HT-29 (cell line): Measurements from ENCODE around the gene SLIT1. TPM values are rescaled to one million over a fixed set of nuclear protein-coding genes. Genes with fewer than 3 reads are reported as not detected.
"Not testable (repeated sequence)": the region's sequence is repeated elsewhere in the genome, so short reads cannot be mapped to it uniquely, and the experiment has no call there.

Experiments used
- DNase-seq: peaks from one replicate; pipeline ENCODE4 v3.0.0-alpha.2; 2015; ENCODE audit warnings: low spot score
- total RNA-seq: library from RNA; depleted of rRNA; stranded (reverse); fragments of >200 nt; shearing (Covaris generic); gene quantifications from 2 replicates; pipeline ENCODE4 v1.2.3, GENCODE V29; 2014

SLIT1 gene
- total RNA-seq, 1 experiment from 2014 or later: under 0.01 TPM

GRCh38 chr10:97047083-97047736 lies 138.5 kb downstream of the SLIT1 start:
- DNase-seq: no peak

GRCh38 chr10:97046456-97047082 lies 139.2 kb downstream of the SLIT1 start:
- no peak for DNase-seq

- DNase-seq: no peak
Measured at GRCh38 chr10:97043563-97043855, 142.2 kb downstream of the SLIT1 start.

GRCh38 chr10:97042716-97043562 lies 142.8 kb downstream of the SLIT1 start:
- DNase-seq: no peak

GRCh38 chr10:97042081-97042480 lies 143.7 kb downstream of the SLIT1 start:
- DNase-seq: no peak

- no peak for DNase-seq
Measured at GRCh38 chr10:97040706-97041105, 145.1 kb downstream of the SLIT1 start.

- no peak for DNase-seq
Measured at GRCh38 chr10:97040248-97040584, 145.5 kb downstream of the SLIT1 start.

GRCh38 chr10:97039538-97040247 lies 146.1 kb downstream of the SLIT1 start:
- no peak for DNase-seq

GRCh38 chr10:97038688-97039087 lies 147.1 kb downstream of the SLIT1 start:
- no peak for DNase-seq

GRCh38 chr10:97037365-97038361 lies 148.1 kb downstream of the SLIT1 start:
- DNase-seq: peak; percentile 98

- no peak for DNase-seq
Measured at GRCh38 chr10:97034958-97035769, 150.6 kb downstream of the SLIT1 start.

- DNase-seq: no peak
Measured at GRCh38 chr10:97034301-97034700, 151.5 kb downstream of the SLIT1 start.

- not testable (repeated sequence) for DNase-seq
Measured at GRCh38 chr10:97033841-97034240, 151.9 kb downstream of the SLIT1 start.

GRCh38 chr10:97032624-97033023 lies 153.1 kb downstream of the SLIT1 start:
- DNase-seq: no peak

- no peak for DNase-seq
Measured at GRCh38 chr10:97031459-97031858, 154.3 kb downstream of the SLIT1 start.

GRCh38 chr10:97030894-97031293 lies 154.9 kb downstream of the SLIT1 start:
- DNase-seq: no peak

GRCh38 chr10:97029271-97029670 lies 156.5 kb downstream of the SLIT1 start:
- DNase-seq: no peak

GRCh38 chr10:97028832-97029178 lies 157.0 kb downstream of the SLIT1 start:
- DNase-seq: no peak

- DNase-seq: no peak
Measured at GRCh38 chr10:97028126-97028831, 157.5 kb downstream of the SLIT1 start.
